ENCODE data around the gene GNAT3. TPM values are rescaled to one million over a fixed set of nuclear protein-coding genes. Genes with fewer than 3 reads are reported as not detected.

The GNAT3 gene
- total RNA-seq, 1 experiment from 2014 or later, result not detected

GRCh38 chr7:80412842-80413241 lies 99.0 kb downstream of the GNAT3 start:
- TF ChIP-seq CTCF (conservative IDR thresholded peaks at IDR 0.05; ENCODE audit: low read depth, low read length), result no peak
- CTCF ChIA-PET, result no interaction called here
- no peak for DNase-seq (ENCODE audit: low spot score)
- H3K4me1 ChIP-seq (ENCODE audit: insufficient read depth, low read length, poor library complexity, severe bottlenecking), result peaks cover 9% of the 10 kb centered on the region
- no peaks in the 10 kb centered on the region for H3K36me3 ChIP-seq (ENCODE audit: insufficient read depth, low read length, poor library complexity, severe bottlenecking)
- POLR2A ChIA-PET (ENCODE audit: low non-redundant PET), result no interaction called here
- intact Hi-C loops (cut with micrococcal nuclease; ENCODE audit: unreplicated experiment), result no loop called here
- peaks cover 58% of the 10 kb centered on the region for H3K27me3 ChIP-seq (replicated peaks; ENCODE audit: insufficient read depth, low read depth, low read length, poor library complexity)
- BruUV-seq (replicated peaks), result no TSS peak
- no peak overlapping the region for H3K27ac ChIP-seq (ENCODE audit: low read depth, low read length, poor library complexity, severe bottlenecking)
- no peaks in the 10 kb centered on the region for H3K9me3 ChIP-seq (ENCODE audit: low read depth, low read length, poor library complexity, severe bottlenecking)
- no peak overlapping the region for H3K4me3 ChIP-seq (ENCODE audit: low read depth, low read length, poor library complexity, severe bottlenecking)

GRCh38 chr7:80411621-80412020 lies 100.2 kb downstream of the GNAT3 start:
- Histone ChIP-seq H3K27ac (ENCODE audit: low read depth, low read length, poor library complexity, severe bottlenecking) (no peak overlapping the region), H3K36me3 (ENCODE audit: insufficient read depth, low read length, poor library complexity, severe bottlenecking) (no peaks in the 10 kb centered on the region), H3K9me3 (ENCODE audit: low read depth, low read length, poor library complexity, severe bottlenecking) (no peaks in the 10 kb centered on the region), H3K4me3 (ENCODE audit: low read depth, low read length, poor library complexity, severe bottlenecking) (no peak overlapping the region), H3K27me3 (replicated peaks; ENCODE audit: insufficient read depth, low read depth, low read length, poor library complexity) (peaks cover 51% of the 10 kb centered on the region), H3K4me1 (ENCODE audit: insufficient read depth, low read length, poor library complexity, severe bottlenecking) (peaks cover 9% of the 10 kb centered on the region)
- ChIA-PET CTCF (interaction anchor here (1.3 kb wide), 1 partner anchor 17 kb away, joined by 3 read pairs; no protein-coding TSS in a partner anchor), POLR2A (ENCODE audit: low non-redundant PET) (no interaction called here)
- intact Hi-C loops (cut with micrococcal nuclease; ENCODE audit: unreplicated experiment), result loop anchor here (1.0 kb wide), 1 partner anchor 29 kb away; no protein-coding TSS in a partner anchor
- TF ChIP-seq CTCF (conservative IDR thresholded peaks at IDR 0.05; ENCODE audit: low read depth, low read length), result no peak
- DNase-seq (ENCODE audit: low spot score), result peak; percentile 94
- BruUV-seq (replicated peaks), result no TSS peak

GRCh38 chr7:80410081-80410480 lies 101.8 kb downstream of the GNAT3 start:
- Histone ChIP-seq H3K27me3 (replicated peaks; ENCODE audit: insufficient read depth, low read depth, low read length, poor library complexity) (peaks cover 47% of the 10 kb centered on the region), H3K27ac (ENCODE audit: low read depth, low read length, poor library complexity, severe bottlenecking) (no peak overlapping the region), H3K36me3 (ENCODE audit: insufficient read depth, low read length, poor library complexity, severe bottlenecking) (no peaks in the 10 kb centered on the region), H3K9me3 (ENCODE audit: low read depth, low read length, poor library complexity, severe bottlenecking) (no peaks in the 10 kb centered on the region), H3K4me1 (ENCODE audit: insufficient read depth, low read length, poor library complexity, severe bottlenecking) (peaks cover 9% of the 10 kb centered on the region), H3K4me3 (ENCODE audit: low read depth, low read length, poor library complexity, severe bottlenecking) (no peak overlapping the region)
- TF ChIP-seq EZH2 (IDR thresholded peaks at IDR 0.05; ENCODE audit: borderline replicate concordance, low read depth, low read length, poor library complexity, severe bottlenecking) (no peak), CTCF (conservative IDR thresholded peaks at IDR 0.05; ENCODE audit: low read depth, low read length) (no peak)
- intact Hi-C loops (cut with micrococcal nuclease; ENCODE audit: unreplicated experiment), result no loop called here
- no peak for DNase-seq (ENCODE audit: low spot score)
- BruUV-seq (replicated peaks), result no TSS peak
- CTCF ChIA-PET, result no interaction called here
- POLR2A ChIA-PET (ENCODE audit: low non-redundant PET), result no interaction called here

Other genes with a start within 250 kb of the GNAT3 start
- gene CD36, start 126.6 kb upstream of the GNAT3 start, total RNA-seq (2021), result 0.39 and 0.83 TPM in 2 replicates

All from A673 (cell line).